Transverse colon (tissue), 4 donors: ENCODE results near the gene CEP162. TPM values are rescaled to one million over a fixed set of nuclear protein-coding genes. Genes with fewer than 3 reads are reported as not detected.

Experiments used
- DNase-seq: peaks from one replicate; pipeline ENCODE4 v3.0.0-alpha.2; 2019
- H3K27ac ChIP-seq, 4 donors: fragments of 200-600 bp; sonication (generic); 2 replicates each; pipeline ENCODE4 v1.5.1; 2016 to 2018; ENCODE audit warnings: inconsistent platforms in 4 of 4
- H3K27me3 ChIP-seq: fragments of 200-600 bp; sonication (generic); 2 replicates; pipeline ENCODE4 v1.5.1; 2017; ENCODE audit warnings: inconsistent platforms
- H3K36me3 ChIP-seq, 4 donors: fragments of 200-600 bp; sonication (generic); 2 replicates each; pipeline ENCODE4 v1.5.1; 2017 to 2019; ENCODE audit warnings: inconsistent platforms in 4 of 4
- H3K4me1 ChIP-seq, 4 donors: fragments of 200-600 bp; sonication (generic); 2 replicates each; pipeline ENCODE4 v1.5.1; 2017 to 2020; ENCODE audit warnings: inconsistent platforms in 4 of 4
- H3K4me3 ChIP-seq, 4 donors: fragments of 200-600 bp; sonication (generic); 1 replicate in 1 of 4; 2 replicates in 3 of 4; pipeline versions ENCODE4 v1.5.1 to v1.6.1; 2017 to 2019; ENCODE audit warnings: inconsistent platforms in 4 of 4
- H3K9me3 ChIP-seq, 2 donors: fragments of 200-600 bp; sonication (generic); 2 replicates each; pipeline ENCODE4 v1.5.1; 2017 to 2019; ENCODE audit warnings: inconsistent platforms in 2 of 2
- EP300 ChIP-seq: sonication (generic); formaldehyde crosslinking; IDR thresholded peaks from one replicate; pipeline ENCODE4 v1.6.1; 2017; ENCODE audit warnings: antibody characterized with exemption, low read depth
- POLR2A ChIP-seq: fragments of 450-650 bp; IDR thresholded peaks from one replicate; pipeline ENCODE4 v1.6.1; 2016; ENCODE audit warnings: antibody characterized with exemption, mild to moderate bottlenecking, moderate library complexity
- POLR2AphosphoS5 ChIP-seq, 3 donors: sonication (generic); formaldehyde crosslinking; IDR thresholded peaks; one replicate each; pipeline ENCODE4 v1.6.1; 2016; ENCODE audit warnings: antibody characterized with exemption in 3 of 3
- WGBS, 2 donors: methylation state at CpG; one replicate each; pipeline ENCODE4 v1.1.5; 2018; ENCODE audit warnings: low coverage in 1 of 2; 5-methylcytosine and 5-hydroxymethylcytosine counted together
- in situ Hi-C, 4 donors: fragments of 200-750 bp; cut with MboI; loops; one replicate each; pipeline versions ENCODE4 v1.15.0 to v1.15.1; 2017; ENCODE audit warnings: low sequenced_read_pairs in 3 of 4, low pct_ligation_motif_present in 1 of 4, low pct_unique_long_range_greater_than_20kb in 1 of 4
- intact Hi-C: fragments of 100-400 bp; cut with DNase I; formaldehyde crosslinking; loops from one replicate; pipeline ENCODE4 v1.15.1; 2023; ENCODE audit warnings: low total_unique reads
- total RNA-seq, 4 donors: library from RNA; depleted of rRNA; stranded (reverse); fragments of >200 nt; gene quantifications; one replicate each; pipeline ENCODE4 v1.1.0, GENCODE V29; 2016
- TF ChIP-seq, protein P1 (sequence below), 5 experiments: fragments of 200-600 bp in 3 of 5; fragments of 450-650 bp in 2 of 5; sonication (generic) in 3 of 5; IDR thresholded peaks; 1 replicate in 2 of 5; 2 replicates in 3 of 5; pipeline ENCODE4 v1.5.1; 2016 to 2017; ENCODE audit warnings: antibody characterized with exemption in 5 of 5, inconsistent platforms in 3 of 5, mild to moderate bottlenecking in 2 of 5, moderate library complexity in 1 of 5

CEP162 gene
- total RNA-seq, 4 donors from 2014 or later = 8.2 to 45.0 (median 9.7) TPM

- Histone ChIP-seq H3K4me3 (no peak overlapping the region), H3K9me3 (no peaks in the 10 kb centered on the region), H3K36me3 (peaks cover 0 to 1% (median 0%) of the 10 kb centered on the region in 4 donors), H3K27ac (no peak overlapping the region), H3K4me1 (no peaks in the 10 kb centered on the region), H3K27me3 (no peaks in the 10 kb centered on the region)
- TF ChIP-seq POLR2AphosphoS5 (IDR thresholded peaks at IDR 0.05) = no peak
- no peak for TF ChIP-seq POLR2A
- TF ChIP-seq EP300 = no peak
- TF ChIP-seq, protein P1, sequence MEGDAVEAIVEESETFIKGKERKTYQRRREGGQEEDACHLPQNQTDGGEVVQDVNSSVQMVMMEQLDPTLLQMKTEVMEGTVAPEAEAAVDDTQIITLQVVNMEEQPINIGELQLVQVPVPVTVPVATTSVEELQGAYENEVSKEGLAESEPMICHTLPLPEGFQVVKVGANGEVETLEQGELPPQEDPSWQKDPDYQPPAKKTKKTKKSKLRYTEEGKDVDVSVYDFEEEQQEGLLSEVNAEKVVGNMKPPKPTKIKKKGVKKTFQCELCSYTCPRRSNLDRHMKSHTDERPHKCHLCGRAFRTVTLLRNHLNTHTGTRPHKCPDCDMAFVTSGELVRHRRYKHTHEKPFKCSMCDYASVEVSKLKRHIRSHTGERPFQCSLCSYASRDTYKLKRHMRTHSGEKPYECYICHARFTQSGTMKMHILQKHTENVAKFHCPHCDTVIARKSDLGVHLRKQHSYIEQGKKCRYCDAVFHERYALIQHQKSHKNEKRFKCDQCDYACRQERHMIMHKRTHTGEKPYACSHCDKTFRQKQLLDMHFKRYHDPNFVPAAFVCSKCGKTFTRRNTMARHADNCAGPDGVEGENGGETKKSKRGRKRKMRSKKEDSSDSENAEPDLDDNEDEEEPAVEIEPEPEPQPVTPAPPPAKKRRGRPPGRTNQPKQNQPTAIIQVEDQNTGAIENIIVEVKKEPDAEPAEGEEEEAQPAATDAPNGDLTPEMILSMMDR (IDR thresholded peaks at IDR 0.05) = no peak
- no peak for DNase-seq
- intact Hi-C loops = no loop called here
- in situ Hi-C loops = no loop called here
Observed at GRCh38 chr6:84139311-84139710, 88.1 kb downstream of the CEP162 start.

- TF ChIP-seq POLR2A (no peak), EP300 (no peak), POLR2AphosphoS5 (IDR thresholded peaks at IDR 0.05) (no peak)
- TF ChIP-seq, protein P1 (IDR thresholded peaks at IDR 0.05) = no peak
- Histone ChIP-seq H3K4me3 (no peak overlapping the region), H3K36me3 (peaks cover 0 to 3% (median 0%) of the 10 kb centered on the region in 4 donors), H3K27ac (no peak overlapping the region), H3K9me3 (no peaks in the 10 kb centered on the region), H3K4me1 (no peaks in the 10 kb centered on the region), H3K27me3 (no peaks in the 10 kb centered on the region)
- in situ Hi-C loops = no loop called here
- DNase-seq = no peak
- 72 to 83% methylated on average over 2 of the region's 2 CpGs for WGBS, 2 donors
- intact Hi-C loops = no loop called here
Observed at GRCh38 chr6:84137989-84138575, 89.4 kb downstream of the CEP162 start.

DNA sequence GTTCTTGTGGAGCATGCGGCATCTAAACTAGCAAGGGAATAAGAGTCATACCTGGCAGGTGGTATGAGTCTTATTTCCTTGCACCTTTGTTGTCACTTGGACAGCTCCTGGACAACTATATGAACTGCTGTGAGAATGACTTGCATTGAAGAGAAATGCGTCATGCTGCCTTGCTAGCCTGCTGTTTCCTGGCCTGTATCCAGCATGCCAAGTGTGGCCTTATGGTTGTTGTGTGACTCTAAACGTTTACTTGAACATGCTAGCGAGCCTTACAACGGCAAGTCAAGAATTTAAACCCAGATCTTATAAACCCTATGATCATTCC is 90.4 kb downstream of the CEP162 start:
- in situ Hi-C loops (no loop called here), intact Hi-C loops (no loop called here)
- Histone ChIP-seq H3K27me3 (no peaks in the 10 kb centered on the region), H3K4me3 (no peak overlapping the region), H3K9me3 (no peaks in the 10 kb centered on the region), H3K36me3 (peaks cover 0 to 3% (median 0%) of the 10 kb centered on the region in 4 donors), H3K4me1 (no peaks in the 10 kb centered on the region), H3K27ac (no peak overlapping the region)
- WGBS, 2 donors = 64 to 84% methylated on average over 3 to 5 of the region's 5 CpGs
- DNase-seq = no peak
- TF ChIP-seq EP300 = no peak
- TF ChIP-seq POLR2AphosphoS5 (IDR thresholded peaks at IDR 0.05) = no peak
- no peak for TF ChIP-seq POLR2A
- TF ChIP-seq, protein P1 (IDR thresholded peaks at IDR 0.05) = no peak

DNA sequence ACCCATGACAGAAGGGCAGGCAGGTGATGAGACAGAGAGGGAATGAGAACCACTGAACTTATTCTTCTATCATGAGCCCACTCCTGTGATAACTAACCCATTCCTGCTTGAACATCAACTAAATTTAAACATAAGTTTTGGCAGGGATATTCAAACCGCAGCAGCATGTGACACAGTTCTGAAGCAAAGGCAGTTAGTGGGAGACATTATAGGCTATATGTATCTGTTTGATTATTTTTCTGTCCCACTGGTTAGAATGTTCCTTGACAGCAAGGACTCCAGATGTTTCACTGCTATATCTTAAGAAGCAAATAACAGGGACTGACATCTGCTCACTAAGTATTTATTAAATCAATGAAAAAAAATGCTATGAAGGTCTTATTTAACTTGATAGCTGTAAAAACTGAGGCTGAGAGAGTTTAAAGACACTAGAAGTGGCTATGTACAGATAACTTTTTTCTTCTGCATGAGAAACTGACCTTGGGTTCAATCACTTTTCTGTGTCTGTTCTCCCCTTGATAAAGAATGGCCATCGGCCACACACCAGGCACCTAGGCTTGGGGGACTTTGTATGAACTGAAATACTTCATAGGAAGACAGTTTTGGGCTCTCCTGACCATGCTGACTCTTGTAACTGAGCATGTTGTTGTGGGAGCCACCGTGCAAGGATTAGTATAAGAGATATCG is 90.9 kb downstream of the CEP162 start:
- H3K4me3 ChIP-seq = no peak overlapping the region
- in situ Hi-C loops = no loop called here
- H3K9me3 ChIP-seq = no peaks in the 10 kb centered on the region
- 84 to 88% methylated on average over 2 to 4 of the region's 4 CpGs for WGBS, 2 donors
- peaks cover 0 to 3% (median 0%) of the 10 kb centered on the region in 4 donors for H3K36me3 ChIP-seq
- no peak overlapping the region for H3K27ac ChIP-seq
- no peaks in the 10 kb centered on the region for H3K4me1 ChIP-seq
- no peaks in the 10 kb centered on the region for H3K27me3 ChIP-seq
- no peak for DNase-seq
- intact Hi-C loops = no loop called here
- TF ChIP-seq EP300 = no peak
- TF ChIP-seq POLR2AphosphoS5 (IDR thresholded peaks at IDR 0.05) = no peak
- TF ChIP-seq, protein P1 (IDR thresholded peaks at IDR 0.05) = no peak
